ENCODE measurements around the gene PPT1.

DNA sequence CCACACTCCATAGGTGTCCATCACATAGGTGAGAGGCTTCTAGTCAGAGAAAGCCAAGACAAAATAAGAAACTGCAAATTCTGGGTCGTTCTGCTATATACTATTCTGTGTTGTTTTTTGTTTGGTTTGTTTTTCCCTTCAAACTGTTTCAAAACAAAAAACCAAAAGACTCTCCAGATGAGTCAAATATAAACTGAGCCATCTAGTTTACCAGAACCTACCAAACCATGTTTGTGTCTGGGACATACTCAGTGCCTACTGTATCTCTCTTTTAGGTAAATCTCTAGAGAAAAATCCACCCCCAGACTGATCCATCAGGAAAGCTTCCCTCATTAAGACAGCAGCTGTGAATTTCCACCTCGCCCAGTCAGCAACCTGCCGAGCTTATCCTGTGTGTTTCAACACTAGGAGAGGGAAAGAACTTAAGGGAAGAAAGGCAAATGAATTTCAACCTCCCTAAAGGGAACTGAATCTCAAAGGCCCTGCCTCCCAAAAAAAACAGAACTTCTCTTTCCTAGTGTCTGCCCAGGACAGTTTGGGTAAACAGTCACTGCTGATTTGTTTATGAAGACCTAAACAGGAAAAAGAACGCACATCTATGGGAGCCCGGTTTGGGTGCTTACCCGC, 17.2 kb downstream of the PPT1 start:
- TF ChIP-seq POLR2AphosphoS5 (IDR thresholded peaks at IDR 0.05) (no peak), POLR2A (IDR thresholded peaks at IDR 0.05) (no peak)
- TF ChIP-seq, protein P1, sequence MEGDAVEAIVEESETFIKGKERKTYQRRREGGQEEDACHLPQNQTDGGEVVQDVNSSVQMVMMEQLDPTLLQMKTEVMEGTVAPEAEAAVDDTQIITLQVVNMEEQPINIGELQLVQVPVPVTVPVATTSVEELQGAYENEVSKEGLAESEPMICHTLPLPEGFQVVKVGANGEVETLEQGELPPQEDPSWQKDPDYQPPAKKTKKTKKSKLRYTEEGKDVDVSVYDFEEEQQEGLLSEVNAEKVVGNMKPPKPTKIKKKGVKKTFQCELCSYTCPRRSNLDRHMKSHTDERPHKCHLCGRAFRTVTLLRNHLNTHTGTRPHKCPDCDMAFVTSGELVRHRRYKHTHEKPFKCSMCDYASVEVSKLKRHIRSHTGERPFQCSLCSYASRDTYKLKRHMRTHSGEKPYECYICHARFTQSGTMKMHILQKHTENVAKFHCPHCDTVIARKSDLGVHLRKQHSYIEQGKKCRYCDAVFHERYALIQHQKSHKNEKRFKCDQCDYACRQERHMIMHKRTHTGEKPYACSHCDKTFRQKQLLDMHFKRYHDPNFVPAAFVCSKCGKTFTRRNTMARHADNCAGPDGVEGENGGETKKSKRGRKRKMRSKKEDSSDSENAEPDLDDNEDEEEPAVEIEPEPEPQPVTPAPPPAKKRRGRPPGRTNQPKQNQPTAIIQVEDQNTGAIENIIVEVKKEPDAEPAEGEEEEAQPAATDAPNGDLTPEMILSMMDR (IDR thresholded peaks at IDR 0.05), result no peak
